ENCODE data around the gene IFNL2. TPM values are rescaled to one million over a fixed set of nuclear protein-coding genes. Genes with fewer than 3 reads are reported as not detected.

The IFNL2 gene
- total RNA-seq, 4 donors from 2014 or later: not detected

DNA sequence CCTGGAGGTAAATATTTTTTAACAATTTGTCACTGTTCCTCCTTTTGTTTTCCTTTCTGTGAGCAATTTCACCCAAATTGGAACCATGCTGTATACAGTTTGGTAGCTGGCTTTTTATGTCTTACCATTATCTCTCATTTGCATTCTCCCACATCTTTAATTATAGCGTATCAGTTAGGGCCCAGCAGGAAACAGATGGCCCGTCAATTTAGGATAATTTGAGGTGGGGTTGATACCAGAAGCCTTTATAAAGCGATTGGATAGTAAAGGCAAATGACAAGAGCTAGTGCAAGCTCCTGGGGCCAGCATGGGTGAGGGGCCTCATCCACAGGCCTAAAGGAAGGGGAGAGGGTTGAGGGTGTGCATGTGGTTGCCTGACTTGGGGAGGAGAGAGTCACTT, 15.7 kb upstream of the IFNL2 start:
- Histone ChIP-seq H3K36me3 (no peaks in the 10 kb centered on the region), H3K27ac (no peak overlapping the region), H3K27me3 (peaks cover 72% of the 10 kb centered on the region), H3K4me1 (peaks cover 0 to 9% (median 4%) of the 10 kb centered on the region in 3 donors), H3K4me3 (no peak overlapping the region), H3K9me3 (peaks cover 0 to 13% (median 0%) of the 10 kb centered on the region in 3 donors)
- WGBS, 2 donors (ENCODE audit: low coverage in 1 of 2): 55 to 61% methylated on average over 2 to 3 of the region's 3 CpGs
- ATAC-seq: no peak
- TF ChIP-seq, protein P1, sequence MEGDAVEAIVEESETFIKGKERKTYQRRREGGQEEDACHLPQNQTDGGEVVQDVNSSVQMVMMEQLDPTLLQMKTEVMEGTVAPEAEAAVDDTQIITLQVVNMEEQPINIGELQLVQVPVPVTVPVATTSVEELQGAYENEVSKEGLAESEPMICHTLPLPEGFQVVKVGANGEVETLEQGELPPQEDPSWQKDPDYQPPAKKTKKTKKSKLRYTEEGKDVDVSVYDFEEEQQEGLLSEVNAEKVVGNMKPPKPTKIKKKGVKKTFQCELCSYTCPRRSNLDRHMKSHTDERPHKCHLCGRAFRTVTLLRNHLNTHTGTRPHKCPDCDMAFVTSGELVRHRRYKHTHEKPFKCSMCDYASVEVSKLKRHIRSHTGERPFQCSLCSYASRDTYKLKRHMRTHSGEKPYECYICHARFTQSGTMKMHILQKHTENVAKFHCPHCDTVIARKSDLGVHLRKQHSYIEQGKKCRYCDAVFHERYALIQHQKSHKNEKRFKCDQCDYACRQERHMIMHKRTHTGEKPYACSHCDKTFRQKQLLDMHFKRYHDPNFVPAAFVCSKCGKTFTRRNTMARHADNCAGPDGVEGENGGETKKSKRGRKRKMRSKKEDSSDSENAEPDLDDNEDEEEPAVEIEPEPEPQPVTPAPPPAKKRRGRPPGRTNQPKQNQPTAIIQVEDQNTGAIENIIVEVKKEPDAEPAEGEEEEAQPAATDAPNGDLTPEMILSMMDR (IDR thresholded peaks at IDR 0.05): no peak
- TF ChIP-seq POLR2A (IDR thresholded peaks at IDR 0.05) (no peak), POLR2AphosphoS5 (IDR thresholded peaks at IDR 0.05) (no peak), EP300 (IDR thresholded peaks at IDR 0.05) (no peak)

DNA sequence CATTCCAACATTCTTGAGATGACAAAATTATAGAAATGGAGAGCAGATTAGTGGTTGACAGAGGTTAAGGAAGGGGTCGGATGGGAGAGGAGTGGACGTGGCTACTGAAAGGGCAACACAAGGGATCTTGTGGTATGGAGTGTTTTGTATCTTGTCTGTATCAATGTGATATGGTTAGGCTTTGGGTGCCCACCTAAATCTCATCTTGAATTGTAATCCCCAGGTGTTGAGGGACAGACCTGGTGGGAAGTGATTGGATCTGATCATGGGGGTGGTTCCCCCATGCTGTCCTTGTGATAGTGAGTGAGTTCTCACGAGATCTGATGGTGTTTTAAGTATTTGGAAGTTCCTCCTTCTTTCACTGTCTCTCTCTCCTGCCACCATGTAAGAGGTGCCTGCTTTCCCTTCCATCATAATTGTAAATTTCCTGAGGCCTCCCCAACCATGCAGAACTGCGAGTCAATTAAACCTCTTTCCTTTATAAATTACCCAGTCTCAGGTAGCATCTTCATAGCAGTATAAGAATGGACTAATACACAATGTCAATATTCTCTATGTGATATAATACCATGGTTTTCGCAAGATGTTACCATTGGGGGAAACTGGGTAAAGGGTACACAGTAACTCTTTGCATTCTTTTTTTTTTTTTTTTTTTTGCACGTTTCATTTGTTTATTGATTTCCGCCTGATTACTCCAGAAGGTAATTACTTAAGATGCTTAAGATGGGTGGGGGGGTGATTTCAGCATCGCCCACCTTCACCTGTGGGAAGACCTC, 14.6 kb upstream of the IFNL2 start:
- Histone ChIP-seq H3K9me3 (peaks cover 0 to 16% (median 0%) of the 10 kb centered on the region in 3 donors), H3K27me3 (peaks cover 72% of the 10 kb centered on the region), H3K27ac (no peak overlapping the region), H3K4me3 (no peak overlapping the region), H3K36me3 (no peaks in the 10 kb centered on the region), H3K4me1 (no peaks in the 10 kb centered on the region)
- no peak for ATAC-seq
- 67 to 81% methylated on average over 5 to 6 of the region's 8 CpGs for WGBS, 2 donors (ENCODE audit: low coverage in 1 of 2)
- no peak for TF ChIP-seq EP300 (IDR thresholded peaks at IDR 0.05)
- TF ChIP-seq POLR2AphosphoS5 (IDR thresholded peaks at IDR 0.05): no peak
- TF ChIP-seq POLR2A (IDR thresholded peaks at IDR 0.05): no peak
- TF ChIP-seq, protein P1 (IDR thresholded peaks at IDR 0.05): no peak

DNA sequence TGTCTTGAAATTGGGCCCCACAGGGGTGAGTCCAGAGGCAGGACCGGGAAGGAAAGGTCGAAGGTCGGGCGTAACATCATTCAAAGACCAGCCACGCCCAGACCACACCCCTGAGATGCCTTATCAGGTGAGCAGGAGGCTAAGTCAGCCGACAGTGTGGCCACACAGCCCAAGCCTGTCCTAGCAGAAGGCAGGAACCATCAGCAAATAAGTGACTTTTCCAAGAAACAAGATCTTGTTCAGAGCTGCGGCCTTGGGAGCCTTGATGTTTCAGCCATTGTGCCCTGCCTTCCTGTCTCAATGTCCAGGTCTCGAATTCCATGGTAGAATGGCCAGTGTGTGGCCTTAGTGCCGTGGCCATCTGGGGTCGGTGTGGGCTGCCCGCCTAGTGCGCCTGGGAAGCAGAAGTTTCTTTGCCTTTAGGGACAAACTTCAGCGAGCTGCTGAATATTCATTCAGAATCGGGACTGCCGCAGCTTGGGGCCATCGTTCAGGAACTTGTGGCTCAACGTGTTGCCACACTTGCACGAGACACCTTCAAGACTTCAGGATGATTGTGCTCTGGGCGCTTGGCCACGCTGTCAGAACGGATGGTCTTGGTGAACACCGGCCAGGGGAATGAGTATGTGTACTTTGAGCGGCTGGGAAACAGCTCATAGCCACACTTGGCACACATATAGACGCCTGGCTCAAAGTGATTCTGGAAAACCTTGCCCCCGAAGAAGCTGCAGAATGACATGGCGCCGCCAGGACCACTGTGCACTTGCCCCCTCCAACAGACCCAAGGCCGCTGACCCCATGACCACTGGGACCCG, 13.5 kb upstream of the IFNL2 start:
- Histone ChIP-seq H3K9me3 (peaks cover 0 to 16% (median 0%) of the 10 kb centered on the region in 3 donors), H3K27me3 (peaks cover 63% of the 10 kb centered on the region), H3K27ac (no peak overlapping the region), H3K4me1 (no peaks in the 10 kb centered on the region), H3K4me3 (no peak overlapping the region), H3K36me3 (no peaks in the 10 kb centered on the region)
- TF ChIP-seq POLR2AphosphoS5 (IDR thresholded peaks at IDR 0.05): no peak
- no peak for TF ChIP-seq POLR2A (IDR thresholded peaks at IDR 0.05)
- no peak for TF ChIP-seq EP300 (IDR thresholded peaks at IDR 0.05)
- TF ChIP-seq, protein P1 (IDR thresholded peaks at IDR 0.05): no peak
- ATAC-seq: no peak
- 75 to 88% methylated on average over 8 to 19 of the region's 29 CpGs for WGBS, 2 donors (ENCODE audit: low coverage in 1 of 2)

DNA sequence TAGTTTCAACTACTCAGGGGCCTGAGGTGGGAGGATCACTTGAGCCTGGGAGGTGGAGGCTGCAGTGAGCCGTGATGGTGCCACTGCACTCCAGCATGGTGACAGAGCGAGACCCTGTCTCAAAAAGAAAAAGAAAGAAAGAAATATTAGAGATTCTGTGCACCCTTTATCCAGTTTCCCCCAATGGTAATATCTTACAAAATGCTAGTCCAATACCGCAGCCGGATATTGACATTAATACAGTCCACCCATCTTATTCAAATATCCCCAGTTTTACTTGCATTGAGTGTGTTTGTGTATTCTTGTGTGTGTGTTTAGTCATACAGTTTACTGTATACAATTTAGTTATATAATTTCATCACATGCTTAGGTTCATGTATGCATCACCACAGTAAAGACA, 11.0 kb upstream of the IFNL2 start:
- TF ChIP-seq, protein P1 (IDR thresholded peaks at IDR 0.05): no peak
- no peak for TF ChIP-seq POLR2A (IDR thresholded peaks at IDR 0.05)
- no peak for TF ChIP-seq EP300 (IDR thresholded peaks at IDR 0.05)
- no peak for TF ChIP-seq POLR2AphosphoS5 (IDR thresholded peaks at IDR 0.05)
- WGBS, 2 donors (ENCODE audit: low coverage in 1 of 2): 89 to 93% methylated on average over 4 of the region's 4 CpGs
- Histone ChIP-seq H3K4me1 (no peaks in the 10 kb centered on the region), H3K9me3 (peaks cover 0 to 16% (median 0%) of the 10 kb centered on the region in 3 donors), H3K36me3 (no peaks in the 10 kb centered on the region), H3K27me3 (peaks cover 70% of the 10 kb centered on the region), H3K27ac (no peak overlapping the region), H3K4me3 (no peak overlapping the region)
- no peak for ATAC-seq
